GM12872 (cell line): ENCODE measurements around the gene QRICH1.

Experiments
- CTCF ChIP-seq: IDR thresholded peaks from 3 replicates; pipeline ENCODE4 v1.5.1; 2011; ENCODE audit warnings: low read depth, mild to moderate bottlenecking, low read length, moderate library complexity; ENCODE audit not compliant: insufficient read depth

QRICH1 gene

GRCh38 chr3:49020330-49021212 lies 73.3 kb downstream of the QRICH1 start:
- no peak for TF ChIP-seq CTCF

GRCh38 chr3:49019941-49020329 lies 73.9 kb downstream of the QRICH1 start:
- TF ChIP-seq CTCF: no peak

- no peak for TF ChIP-seq CTCF
Measured at GRCh38 chr3:49018707-49019006, 75.2 kb downstream of the QRICH1 start.

- no peak for TF ChIP-seq CTCF
Measured at GRCh38 chr3:49017971-49018706, 75.7 kb downstream of the QRICH1 start, which contains the start of gene DALRD3. TSS of gene DALRD3 (minus strand) at chr3:49018580. CDS start at chr3:49018564, 16 bp downstream.

- no peak for TF ChIP-seq CTCF
Measured at GRCh38 chr3:49017229-49017970, 76.5 kb downstream of the QRICH1 start.

GRCh38 chr3:49016414-49017228 lies 77.2 kb downstream of the QRICH1 start:
- TF ChIP-seq CTCF: no peak
